Pons (tissue), 1 donor: ENCODE data around the gene LRP5.
A peak's percentile ranks its signal among the peaks of the same experiment; 100 is the strongest.
"Not testable (repeated sequence)": the region's sequence is repeated elsewhere in the genome, so short reads cannot be mapped to it uniquely, and the experiment has no call there.

Experiments
- DNase-seq: peaks from one replicate; pipeline ENCODE4 v3.0.0-alpha.2; 2016; ENCODE audit warnings: low spot score

The LRP5 gene

DNA sequence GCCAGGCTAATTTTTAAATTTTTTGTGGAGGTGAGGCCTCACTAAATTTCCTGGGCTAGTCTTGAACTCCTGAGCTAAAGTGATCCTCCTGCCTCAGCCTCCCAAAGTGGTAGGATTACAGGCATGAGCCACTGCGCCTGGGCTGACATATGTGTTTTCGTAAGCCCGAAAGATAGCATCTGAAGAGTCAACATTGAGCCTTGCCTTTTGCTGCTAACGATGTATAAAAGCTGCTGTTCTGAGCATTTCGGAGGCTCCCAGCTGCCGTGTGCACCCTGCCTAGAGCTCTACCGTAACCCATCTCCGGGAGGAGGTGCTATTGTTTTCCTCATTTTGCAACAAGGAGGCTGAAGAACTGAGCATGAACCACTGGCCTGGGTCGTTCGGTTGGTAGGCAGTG, 130.0 kb downstream of the LRP5 start:
- no peak for DNase-seq

DNA sequence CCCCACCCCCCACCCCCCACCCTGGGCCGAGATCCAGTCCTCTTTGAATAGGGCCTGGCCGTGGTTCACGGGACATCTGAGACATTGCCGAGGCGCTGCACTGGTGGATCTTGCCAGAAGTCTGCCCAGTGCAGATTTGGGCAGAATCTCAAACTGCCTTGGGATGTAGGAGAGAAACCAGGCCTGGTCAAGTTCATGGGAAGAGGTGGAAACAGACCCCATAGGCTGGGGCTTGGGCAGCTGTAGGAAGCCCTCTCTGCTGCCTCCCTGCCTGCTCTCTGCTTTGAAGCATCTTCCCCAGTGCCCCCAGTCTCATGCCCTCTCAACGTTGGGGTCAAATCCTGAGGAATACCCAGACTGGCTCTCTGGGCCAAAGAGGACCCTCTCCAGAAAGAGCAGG, 132.2 kb downstream of the LRP5 start:
- no peak for DNase-seq

GRCh38 chr11:68445531-68446035, 133.2 kb downstream of the LRP5 start:
- no peak for DNase-seq

DNA sequence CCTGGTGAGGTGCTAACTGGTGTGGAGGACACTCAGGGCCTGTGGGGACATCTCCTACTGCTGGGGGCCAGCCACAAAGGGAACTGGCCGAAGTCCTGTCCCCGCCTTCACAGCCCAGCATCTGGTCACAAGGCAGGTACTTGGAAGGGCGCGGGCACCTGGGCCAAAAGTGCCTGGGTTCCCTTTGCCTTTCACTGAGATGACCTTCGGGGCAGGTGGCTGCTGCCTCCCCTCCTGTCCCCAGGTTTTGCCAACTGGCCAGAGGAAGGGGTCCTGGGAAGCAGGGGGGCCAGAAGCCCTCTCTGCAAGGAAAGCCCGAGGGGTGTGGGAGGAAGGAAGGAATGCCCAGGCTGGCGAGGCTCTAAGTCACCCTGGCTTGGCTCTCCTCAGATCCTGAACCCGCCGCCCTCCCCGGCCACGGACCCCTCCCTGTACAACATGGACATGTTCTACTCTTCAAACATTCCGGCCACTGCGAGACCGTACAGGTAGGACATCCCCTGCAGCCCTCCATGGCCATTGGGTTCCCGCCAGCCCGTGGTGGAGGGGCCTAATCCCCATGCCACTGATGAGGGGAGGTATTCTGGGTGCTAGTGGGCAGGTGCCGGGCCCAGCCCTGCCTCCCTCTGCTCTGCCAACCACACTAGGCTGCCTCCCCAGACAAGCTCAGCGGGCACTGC, 133.8 kb downstream of the LRP5 start:
- no peak for DNase-seq

- DNase-seq = peak; percentile 45
Observed at GRCh38 chr11:68447015-68447801, 134.8 kb downstream of the LRP5 start.

DNA sequence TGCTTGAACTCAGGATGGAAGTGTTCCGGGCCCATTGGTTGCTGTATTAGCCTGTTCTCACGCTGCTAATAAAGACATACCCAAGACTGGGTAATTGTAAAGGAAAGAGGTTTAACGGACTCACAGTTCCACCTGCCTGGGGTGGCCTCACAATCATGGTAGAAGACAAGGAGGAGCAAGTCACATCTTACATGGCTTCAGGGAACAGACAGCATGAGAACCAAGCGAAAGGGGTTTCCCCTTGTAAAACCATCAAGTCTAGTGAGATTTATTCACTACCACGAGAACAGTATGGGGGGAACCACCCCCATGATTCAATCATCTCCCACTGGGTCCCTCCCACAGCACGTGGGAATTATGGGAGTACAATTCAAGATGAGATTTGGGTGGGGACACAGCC, 135.5 kb downstream of the LRP5 start:
- DNase-seq = not testable (repeated sequence)

GRCh38 chr11:68448604-68449011, 136.2 kb downstream of the LRP5 start:
- no peak for DNase-seq

DNA sequence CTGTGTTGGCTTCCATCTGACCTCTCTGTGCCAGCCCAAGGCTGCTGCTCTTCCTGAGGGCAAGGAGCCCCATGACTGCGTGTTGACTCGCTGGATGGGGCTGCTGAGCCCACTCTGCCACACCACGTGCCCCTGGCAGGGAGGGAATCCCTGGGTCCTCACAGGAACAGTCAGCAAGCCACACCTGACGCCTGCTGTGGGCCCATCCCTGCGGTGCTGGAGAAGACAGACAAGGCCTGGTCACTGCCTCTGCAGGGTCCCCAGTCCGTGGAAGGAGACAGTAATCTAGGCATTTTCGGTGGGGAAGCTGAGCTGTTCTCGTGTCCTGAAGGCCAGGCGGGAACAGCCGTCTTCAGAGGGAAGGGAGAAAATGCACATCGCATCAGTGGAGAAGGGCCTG, 137.6 kb downstream of the LRP5 start:
- DNase-seq = no peak

- no peak for DNase-seq
Observed at GRCh38 chr11:68450711-68451110, 138.3 kb downstream of the LRP5 start.

GRCh38 chr11:68454767-68455166, 142.4 kb downstream of the LRP5 start:
- DNase-seq = no peak

DNA sequence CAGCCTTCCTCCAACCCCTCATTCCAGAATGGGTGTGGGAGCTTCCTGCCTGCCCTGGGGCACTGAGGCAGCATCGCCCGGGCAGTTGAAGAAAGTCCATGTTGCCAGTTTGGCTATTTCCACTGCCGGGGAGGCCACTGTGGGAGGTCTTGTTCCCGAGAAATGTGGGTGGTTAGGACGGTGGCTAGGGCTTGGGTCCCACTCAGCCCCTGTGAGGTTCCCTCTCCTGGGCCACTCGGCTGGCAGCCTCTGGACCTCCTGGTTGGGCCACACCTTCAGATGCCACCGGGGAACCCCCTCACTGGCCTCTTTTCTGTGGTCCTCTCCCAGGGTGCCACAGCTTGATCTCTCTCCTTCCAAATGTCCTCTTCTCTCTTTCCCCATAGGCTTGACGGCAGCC, 143.1 kb downstream of the LRP5 start:
- no peak for DNase-seq

- DNase-seq = no peak
Observed at GRCh38 chr11:68457216-68457897, 145.0 kb downstream of the LRP5 start.

DNA sequence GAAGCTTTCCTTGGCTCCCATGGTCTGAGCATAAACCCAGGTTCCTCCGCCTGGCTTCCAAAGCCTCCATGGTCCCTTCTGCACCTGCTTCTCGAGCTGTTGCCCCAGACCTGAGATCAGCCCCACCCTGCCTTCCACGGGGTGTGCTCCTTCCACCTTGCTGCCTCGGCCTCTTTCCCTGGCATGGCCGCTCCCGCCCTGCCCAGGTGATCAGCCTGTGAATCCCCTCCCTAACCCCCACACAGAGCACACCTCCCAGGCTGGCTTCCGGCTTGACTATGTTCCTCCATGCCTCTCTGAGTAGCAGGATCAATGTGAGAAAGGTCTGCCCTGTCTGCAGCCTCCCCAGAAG, 145.5 kb downstream of the LRP5 start:
- DNase-seq = no peak

DNA sequence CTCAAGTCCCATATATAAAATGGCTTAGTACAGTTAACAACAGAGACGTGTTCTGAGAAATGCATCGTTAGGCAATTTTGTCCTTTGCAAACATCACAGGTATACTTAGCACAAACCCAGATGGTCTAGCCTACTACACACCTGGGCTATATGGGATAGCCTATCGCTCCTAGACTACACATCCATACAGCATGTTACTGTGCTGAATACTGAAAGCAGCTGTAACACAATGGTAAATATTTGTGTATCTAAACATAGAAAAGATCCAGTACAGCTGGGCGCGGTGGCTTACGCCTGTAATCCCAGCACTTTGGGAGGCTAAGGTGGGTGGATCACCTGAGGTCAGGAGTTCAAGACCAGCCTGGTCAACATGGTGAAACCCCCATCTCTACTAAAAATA, 145.9 kb downstream of the LRP5 start:
- DNase-seq = not testable (repeated sequence)

DNA sequence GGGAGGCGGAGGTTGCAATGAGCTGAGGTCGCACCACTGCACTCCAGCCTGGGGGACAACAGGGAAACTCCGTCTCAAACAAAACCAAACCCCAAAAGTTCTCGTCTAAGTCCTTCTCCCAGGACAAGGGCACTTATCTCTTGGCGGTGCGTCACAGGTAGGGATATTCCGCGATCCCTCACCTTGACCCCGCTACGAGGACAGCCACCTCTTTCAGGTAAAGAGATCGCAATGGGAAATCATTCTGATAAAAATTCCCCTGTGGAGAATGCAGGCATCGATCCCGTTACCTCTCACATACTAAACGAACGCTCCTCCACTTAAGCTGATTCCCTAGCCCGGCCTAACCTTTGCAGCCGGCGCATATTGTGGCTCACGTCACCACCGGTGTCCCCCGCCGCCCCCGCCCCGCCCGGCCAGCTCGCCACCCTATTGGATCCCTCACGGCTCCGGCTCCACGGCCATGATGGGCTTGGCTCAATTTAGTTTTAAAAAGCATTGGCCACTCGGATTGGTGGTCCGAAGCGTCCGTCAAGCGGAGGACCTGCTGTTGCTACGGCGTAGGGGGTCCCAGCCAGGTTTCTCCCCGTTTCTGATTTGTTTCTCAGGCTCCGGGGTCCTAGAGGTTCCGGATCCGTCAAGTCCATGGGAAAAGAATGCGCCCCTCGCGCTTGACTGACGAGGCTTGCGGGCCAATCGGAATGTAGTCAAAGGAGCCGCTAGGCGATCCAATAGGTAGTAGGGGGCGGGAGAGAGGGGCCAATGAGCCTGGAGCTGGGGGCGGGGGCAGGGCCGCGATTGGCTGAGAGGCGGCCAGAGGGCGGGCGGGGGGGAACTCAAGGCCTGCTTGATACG, 147.7 kb downstream of the LRP5 start:
- peak; percentile 99 for DNase-seq

DNA sequence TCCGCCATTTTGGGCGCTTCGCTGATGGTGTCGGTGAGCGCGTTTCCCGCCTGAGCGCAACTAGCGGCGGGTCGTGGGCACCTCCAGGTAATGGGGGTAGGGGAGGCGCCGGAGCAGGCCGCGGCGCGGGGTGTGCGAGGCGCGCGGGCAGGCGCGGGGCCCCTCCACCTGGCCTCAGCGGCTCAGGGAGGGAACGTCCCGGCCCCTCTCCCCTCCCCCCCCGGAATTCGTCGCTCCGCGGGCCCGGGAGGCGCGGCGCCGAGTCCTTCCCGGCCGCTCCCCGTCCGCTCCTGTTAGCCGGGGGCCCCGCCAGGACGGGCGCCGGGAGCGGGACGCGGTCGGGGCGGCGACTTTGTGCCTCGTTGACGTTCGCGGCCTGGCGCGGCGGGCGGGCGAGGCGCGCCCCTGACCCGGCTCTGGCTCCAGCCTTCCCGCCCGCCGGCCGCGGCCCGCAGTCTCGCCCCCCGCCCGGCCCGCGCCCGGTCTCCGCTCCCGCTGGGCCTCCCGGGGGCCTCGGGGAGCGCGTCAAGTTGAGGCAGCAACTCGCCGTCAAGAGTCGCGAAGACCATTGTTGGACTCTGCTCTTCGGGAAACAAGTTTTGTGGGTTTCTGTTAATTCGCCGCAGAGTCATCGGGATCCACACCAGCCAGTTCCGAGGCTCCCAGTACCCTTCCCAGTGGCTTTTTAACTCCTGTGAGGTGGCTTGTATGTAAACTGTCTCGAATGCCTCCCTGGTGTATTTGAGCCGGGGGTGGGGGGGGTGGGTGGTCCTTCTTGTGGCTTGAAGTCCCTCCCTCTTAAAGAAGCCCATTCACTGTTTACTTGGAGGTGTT, 148.6 kb downstream of the LRP5 start, which contains the start of gene PPP6R3:
Gene PPP6R3, plus strand, starts transcription at position 12 of the 834 bp plus-strand sequence. CDS start 76,913 bp downstream, outside the sequence.
- no peak for DNase-seq

DNA sequence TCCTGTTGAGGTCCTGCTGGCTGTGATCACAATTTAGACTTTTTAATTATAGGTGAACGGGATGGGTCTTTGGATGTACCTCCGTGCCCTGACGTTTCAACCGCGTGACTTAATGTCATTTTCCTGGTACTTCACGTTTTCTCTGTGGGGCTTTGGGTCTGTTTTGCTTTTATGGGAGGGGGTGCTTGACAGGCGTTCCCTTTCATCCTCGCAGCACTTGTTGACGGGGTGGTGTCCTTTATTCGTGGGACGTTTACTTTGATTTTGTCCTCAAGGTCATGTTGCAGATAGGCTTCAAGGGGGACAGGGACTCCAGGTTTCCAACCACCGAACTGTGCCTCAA, 149.2 kb downstream of the LRP5 start:
- no peak for DNase-seq

GRCh38 chr11:68463714-68464113, 151.3 kb downstream of the LRP5 start:
- DNase-seq = no peak

GRCh38 chr11:68467201-68467834, 154.9 kb downstream of the LRP5 start:
- no peak for DNase-seq

DNA sequence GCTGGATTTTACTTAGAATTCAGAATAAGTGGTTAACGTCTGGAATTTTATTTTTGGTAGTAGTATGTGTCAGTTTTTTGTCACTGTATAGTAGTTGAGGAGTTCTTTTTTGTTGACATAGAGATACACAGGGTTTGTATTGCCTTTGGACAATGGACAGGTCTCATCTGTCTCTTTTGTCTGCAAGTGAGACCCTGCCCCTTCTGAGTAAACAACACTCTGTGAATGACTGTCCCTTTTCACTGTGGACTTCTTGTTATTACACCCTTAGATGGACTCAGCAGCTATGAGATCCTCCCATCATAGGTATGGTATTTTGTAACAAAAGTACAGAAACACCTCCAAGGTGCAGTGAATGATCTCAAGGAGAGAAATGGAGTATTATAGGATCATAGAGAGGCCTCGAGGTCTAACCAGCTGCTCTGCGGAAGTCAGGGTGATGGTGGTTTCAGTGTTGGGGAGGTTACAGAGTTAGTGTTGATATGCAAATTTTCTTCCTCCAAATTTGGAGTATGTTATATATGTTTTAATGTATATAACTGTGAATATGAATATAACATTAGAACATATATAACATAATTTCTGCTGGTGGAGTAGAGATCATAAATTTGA, 155.9 kb downstream of the LRP5 start:
- no peak for DNase-seq
